Measurements from ENCODE around the gene DIP2B. TPM values are rescaled to one million over a fixed set of nuclear protein-coding genes. Genes with fewer than 3 reads are reported as not detected.

DIP2B gene
- total RNA-seq, 1 donor from 2014 or later, result 32.3 TPM

DNA sequence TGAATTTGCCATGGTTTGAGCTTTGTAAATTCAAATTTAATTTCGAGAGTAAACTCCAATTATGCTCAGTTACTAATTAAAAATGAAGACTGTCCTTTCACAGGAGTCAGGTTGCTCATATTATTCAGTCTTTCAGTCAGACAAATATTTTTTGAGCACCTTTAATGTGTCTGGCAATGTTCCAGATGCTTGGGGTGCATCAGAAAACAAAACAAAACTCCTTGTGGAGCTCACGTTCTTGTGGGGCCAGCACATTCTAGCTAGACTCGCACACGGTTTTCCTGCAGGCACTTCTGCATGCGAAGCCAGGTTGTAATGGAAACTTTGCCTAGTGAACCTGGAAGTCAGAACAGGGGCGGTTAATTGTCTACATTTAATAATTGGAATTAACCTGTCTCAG, 195.2 kb downstream of the DIP2B start:
- DNase-seq (no peak), ATAC-seq (ENCODE audit: low read depth) (no peak)
- intact Hi-C loops (cut with micrococcal nuclease), result no loop called here
- CTCF ChIA-PET, result interaction anchor here (1.2 kb wide), 1 partner anchor 62 kb away, joined by 3 read pairs; no protein-coding TSS in a partner anchor
- TF ChIP-seq, protein P1, sequence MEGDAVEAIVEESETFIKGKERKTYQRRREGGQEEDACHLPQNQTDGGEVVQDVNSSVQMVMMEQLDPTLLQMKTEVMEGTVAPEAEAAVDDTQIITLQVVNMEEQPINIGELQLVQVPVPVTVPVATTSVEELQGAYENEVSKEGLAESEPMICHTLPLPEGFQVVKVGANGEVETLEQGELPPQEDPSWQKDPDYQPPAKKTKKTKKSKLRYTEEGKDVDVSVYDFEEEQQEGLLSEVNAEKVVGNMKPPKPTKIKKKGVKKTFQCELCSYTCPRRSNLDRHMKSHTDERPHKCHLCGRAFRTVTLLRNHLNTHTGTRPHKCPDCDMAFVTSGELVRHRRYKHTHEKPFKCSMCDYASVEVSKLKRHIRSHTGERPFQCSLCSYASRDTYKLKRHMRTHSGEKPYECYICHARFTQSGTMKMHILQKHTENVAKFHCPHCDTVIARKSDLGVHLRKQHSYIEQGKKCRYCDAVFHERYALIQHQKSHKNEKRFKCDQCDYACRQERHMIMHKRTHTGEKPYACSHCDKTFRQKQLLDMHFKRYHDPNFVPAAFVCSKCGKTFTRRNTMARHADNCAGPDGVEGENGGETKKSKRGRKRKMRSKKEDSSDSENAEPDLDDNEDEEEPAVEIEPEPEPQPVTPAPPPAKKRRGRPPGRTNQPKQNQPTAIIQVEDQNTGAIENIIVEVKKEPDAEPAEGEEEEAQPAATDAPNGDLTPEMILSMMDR (IDR thresholded peaks at IDR 0.05), result no peak
- H3K4me3 Mint-ChIP-seq, result no peak overlapping the region
- peaks cover 77% of the 10 kb centered on the region for H3K36me3 Mint-ChIP-seq (ENCODE audit: low read depth)
- H3K4me1 Mint-ChIP-seq, result no peaks in the 10 kb centered on the region
- no peaks in the 10 kb centered on the region for H3K27me3 Mint-ChIP-seq
- no peak overlapping the region for H3K27ac Mint-ChIP-seq
- H3K9me3 Mint-ChIP-seq, result no peaks in the 10 kb centered on the region
- POLR2A ChIA-PET, result interaction anchor here (0.6 kb wide), 1 partner anchor 188 kb away, joined by 11 read pairs; no protein-coding TSS in a partner anchor

DNA sequence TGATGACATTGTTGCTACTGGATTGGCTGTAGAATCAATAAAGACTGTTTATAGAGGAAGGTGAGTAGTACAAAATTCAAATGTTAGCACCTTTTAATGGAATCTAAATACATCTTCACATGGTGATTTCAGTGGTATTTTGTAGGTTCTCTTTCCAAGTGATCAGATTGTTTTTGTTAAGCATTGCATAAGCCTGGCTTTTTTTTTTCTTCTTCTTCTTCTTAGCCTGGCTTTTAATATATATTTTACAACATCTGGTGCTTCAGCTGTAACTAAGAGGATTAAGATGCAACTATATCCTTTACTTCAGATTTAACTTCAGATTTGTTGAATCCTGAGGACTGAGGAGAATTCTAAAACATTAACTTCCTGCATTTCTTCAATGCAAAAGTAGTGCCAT, 201.8 kb downstream of the DIP2B start:
- Mint-ChIP-seq H3K4me1 (no peaks in the 10 kb centered on the region), H3K27ac (no peak overlapping the region), H3K4me3 (no peak overlapping the region), H3K27me3 (no peaks in the 10 kb centered on the region), H3K9me3 (no peaks in the 10 kb centered on the region), H3K36me3 (ENCODE audit: low read depth) (peaks cover 79% of the 10 kb centered on the region)
- TF ChIP-seq, protein P1 (IDR thresholded peaks at IDR 0.05), result no peak
- ChIA-PET POLR2A (no interaction called here), CTCF (no interaction called here)
- intact Hi-C loops (cut with micrococcal nuclease), result no loop called here
- DNase-seq (no peak), ATAC-seq (ENCODE audit: low read depth) (no peak)

DNA sequence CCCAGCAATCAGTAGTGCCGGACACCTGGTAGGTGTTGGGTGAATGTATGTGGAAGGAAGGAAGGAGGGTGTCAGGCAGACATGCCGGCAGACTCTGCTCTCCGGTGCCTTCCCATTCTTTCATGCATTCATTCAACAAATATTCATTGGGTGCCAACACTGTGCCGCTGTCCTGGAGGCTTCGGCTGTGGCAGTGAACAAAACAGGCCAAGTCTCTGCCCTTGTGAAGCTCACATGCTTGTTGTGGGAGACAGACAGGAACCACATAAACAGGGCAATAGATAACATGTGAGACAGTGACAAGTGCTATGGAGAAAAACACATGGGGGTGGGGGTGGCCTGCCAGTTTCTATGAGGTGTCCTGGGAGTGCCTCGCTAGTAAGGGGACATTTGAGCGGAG, 202.6 kb downstream of the DIP2B start:
- Mint-ChIP-seq H3K4me1 (no peaks in the 10 kb centered on the region), H3K9me3 (no peaks in the 10 kb centered on the region), H3K36me3 (ENCODE audit: low read depth) (peaks cover 82% of the 10 kb centered on the region), H3K27ac (no peak overlapping the region), H3K27me3 (no peaks in the 10 kb centered on the region), H3K4me3 (no peak overlapping the region)
- DNase-seq, result no peak
- intact Hi-C loops (cut with micrococcal nuclease), result no loop called here
- POLR2A ChIA-PET, result no interaction called here
- CTCF ChIA-PET, result no interaction called here
- TF ChIP-seq, protein P1 (IDR thresholded peaks at IDR 0.05), result no peak
- ATAC-seq (ENCODE audit: low read depth), result no peak

DNA sequence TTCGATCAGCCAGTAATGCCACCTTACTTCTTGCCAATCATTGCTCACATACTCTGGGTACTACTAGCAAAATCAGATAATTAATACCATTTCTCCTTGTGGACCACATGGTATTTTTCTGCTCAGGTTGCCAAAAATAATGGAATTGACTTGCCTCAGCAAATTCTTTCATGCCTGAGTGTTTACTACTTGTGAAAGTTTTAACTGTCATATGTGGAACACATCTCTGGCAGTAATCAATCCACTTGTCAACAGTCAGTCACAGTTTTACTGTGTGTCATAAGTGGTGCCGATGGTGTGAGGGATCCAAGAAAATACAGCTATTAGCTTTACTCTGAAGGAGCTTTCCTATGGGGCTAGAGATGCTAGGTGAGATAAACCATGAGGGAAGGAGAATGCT, 203.8 kb downstream of the DIP2B start:
- ATAC-seq (ENCODE audit: low read depth) (no peak), DNase-seq (no peak)
- no peaks in the 10 kb centered on the region for H3K4me1 Mint-ChIP-seq
- ChIA-PET CTCF (no interaction called here), POLR2A (no interaction called here)
- intact Hi-C loops (cut with micrococcal nuclease), result no loop called here
- H3K27ac Mint-ChIP-seq, result no peak overlapping the region
- peaks cover 85% of the 10 kb centered on the region for H3K36me3 Mint-ChIP-seq (ENCODE audit: low read depth)
- no peak overlapping the region for H3K4me3 Mint-ChIP-seq
- H3K27me3 Mint-ChIP-seq, result no peaks in the 10 kb centered on the region
- TF ChIP-seq, protein P1 (IDR thresholded peaks at IDR 0.05), result no peak
- no peaks in the 10 kb centered on the region for H3K9me3 Mint-ChIP-seq

DNA sequence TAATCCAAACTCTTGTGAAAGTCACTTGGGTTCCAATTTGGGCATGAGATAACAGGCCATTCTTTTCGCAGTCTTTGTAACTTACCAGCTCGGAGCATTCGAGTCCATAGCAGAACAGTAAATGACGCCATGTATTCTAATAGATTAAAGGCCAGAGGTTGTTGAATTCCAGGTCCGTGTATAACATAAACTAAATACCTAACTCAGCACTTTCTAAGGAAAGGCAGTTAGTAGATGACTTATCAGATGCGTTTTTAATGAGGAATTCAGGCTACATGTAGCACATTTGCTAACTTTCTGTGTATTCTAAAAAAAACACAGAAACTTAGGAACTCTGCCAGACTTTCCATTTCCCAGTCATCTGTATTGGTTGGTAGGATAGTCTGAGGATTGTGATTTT, 206.3 kb downstream of the DIP2B start:
- H3K36me3 Mint-ChIP-seq (ENCODE audit: low read depth), result peaks cover 82% of the 10 kb centered on the region
- no peaks in the 10 kb centered on the region for H3K27me3 Mint-ChIP-seq
- TF ChIP-seq, protein P1 (IDR thresholded peaks at IDR 0.05), result no peak
- no peaks in the 10 kb centered on the region for H3K9me3 Mint-ChIP-seq
- ChIA-PET POLR2A (no interaction called here), CTCF (no interaction called here)
- intact Hi-C loops (cut with micrococcal nuclease), result no loop called here
- no peaks in the 10 kb centered on the region for H3K4me1 Mint-ChIP-seq
- no peak for DNase-seq
- no peak overlapping the region for H3K4me3 Mint-ChIP-seq
- ATAC-seq (ENCODE audit: low read depth), result no peak
- H3K27ac Mint-ChIP-seq, result no peak overlapping the region

All from activated B cell treated with CpG ODN at 0.5 μM for 24 hours (primary cell).